Thyroid gland (tissue), 4 donors: ENCODE data around the gene POLE3.

Source experiments
- CTCF ChIP-seq, 6 experiments: fragments of 200-600 bp in 3 of 6; fragments of 450-650 bp in 3 of 6; sonication (generic) in 3 of 6; IDR thresholded peaks; one replicate each; pipeline ENCODE4 v1.5.1; 2016 to 2019; ENCODE audit warnings: antibody characterized with exemption in 6 of 6, mild to moderate bottlenecking in 2 of 6, inconsistent platforms in 1 of 6, moderate library complexity in 1 of 6
- POLR2A ChIP-seq, 2 donors: fragments of 450-650 bp; IDR thresholded peaks; one replicate each; pipeline ENCODE4 v1.6.1; 2017; ENCODE audit warnings: antibody characterized with exemption in 2 of 2, mild to moderate bottlenecking in 2 of 2, moderate library complexity in 1 of 2

- no peak for TF ChIP-seq CTCF (IDR thresholded peaks at IDR 0.05)
- no peak for TF ChIP-seq POLR2A (IDR thresholded peaks at IDR 0.05)
Observed at GRCh38 chr9:113361304-113362018, 49.0 kb downstream of the POLE3 start.
